ENCODE measurements around the gene STOM. TPM values are rescaled to one million over a fixed set of nuclear protein-coding genes. Genes with fewer than 3 reads are reported as not detected.
A peak's percentile ranks its signal among the peaks of the same experiment; 100 is the strongest.

STOM gene
- total RNA-seq, 4 donors from 2014 or later = 60.0 to 89.5 (median 76.3) TPM

DNA sequence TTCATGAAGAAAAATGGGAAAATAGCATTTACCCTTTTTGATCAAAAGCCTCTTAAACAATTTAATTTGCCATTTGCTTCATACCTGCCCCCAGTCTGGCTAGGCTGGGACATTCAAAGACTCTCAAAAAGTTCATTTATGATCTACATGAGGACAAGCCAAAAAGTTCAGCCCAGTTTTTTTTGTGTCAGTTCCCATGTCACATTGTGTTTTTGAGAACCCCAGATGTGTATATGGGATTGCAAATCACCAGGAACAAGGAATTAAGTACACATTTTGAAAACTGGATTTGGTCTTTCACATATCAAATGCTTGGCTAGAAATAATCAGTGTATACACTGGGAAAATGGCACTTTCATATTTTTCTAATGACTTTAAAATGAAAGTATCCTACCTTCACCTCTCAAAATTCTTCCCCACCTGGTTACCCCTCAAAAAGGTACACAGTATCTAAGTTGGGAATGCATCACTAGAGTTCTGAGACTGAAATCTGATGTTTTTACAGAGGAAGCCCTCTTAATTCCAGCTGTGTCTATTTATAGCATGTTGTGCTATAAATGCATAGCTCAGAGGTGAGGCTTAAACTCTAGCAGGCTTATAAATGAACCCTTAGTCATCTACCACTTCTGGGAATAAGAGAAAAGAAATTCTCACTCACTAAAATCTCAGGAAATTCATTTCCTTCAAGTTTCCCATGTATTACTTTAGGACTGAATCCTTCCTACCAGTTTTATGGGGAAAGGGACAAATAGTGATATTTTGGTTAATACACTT lies 9.3 kb downstream of the STOM start:
- intact Hi-C loops (cut with DNase I; ENCODE audit: low total_unique reads) (loop anchor here (5.0 to 10.0 kb wide), 2 partner anchors 244 to 382 kb away; no protein-coding TSS in a partner anchor), in situ Hi-C loops (cut with MboI; ENCODE audit: low sequenced_read_pairs in 4 of 4) (loop anchor here in 1 of 4 donors (10.0 kb wide), 1 partner anchor 76 kb away; no protein-coding TSS in a partner anchor)
- DNase-seq = no peak
- peaks cover 77 to 91% of the 10 kb centered on the region in 2 donors for H3K4me1 ChIP-seq
- no peaks in the 10 kb centered on the region for H3K9me3 ChIP-seq
- H3K4me3 ChIP-seq = peak overlapping the region in 1 of 4 donors; percentile 10
- peaks cover 0 to 14% of the 10 kb centered on the region in 2 donors for H3K36me3 ChIP-seq
- H3K27me3 ChIP-seq = no peaks in the 10 kb centered on the region
- H3K27ac ChIP-seq = peak overlapping the region; percentile 94 to 99 (median 96)
- peak in 1 of 2 donors; percentile 11 for TF ChIP-seq POLR2A (IDR thresholded peaks at IDR 0.05)
- TF ChIP-seq, protein P1, sequence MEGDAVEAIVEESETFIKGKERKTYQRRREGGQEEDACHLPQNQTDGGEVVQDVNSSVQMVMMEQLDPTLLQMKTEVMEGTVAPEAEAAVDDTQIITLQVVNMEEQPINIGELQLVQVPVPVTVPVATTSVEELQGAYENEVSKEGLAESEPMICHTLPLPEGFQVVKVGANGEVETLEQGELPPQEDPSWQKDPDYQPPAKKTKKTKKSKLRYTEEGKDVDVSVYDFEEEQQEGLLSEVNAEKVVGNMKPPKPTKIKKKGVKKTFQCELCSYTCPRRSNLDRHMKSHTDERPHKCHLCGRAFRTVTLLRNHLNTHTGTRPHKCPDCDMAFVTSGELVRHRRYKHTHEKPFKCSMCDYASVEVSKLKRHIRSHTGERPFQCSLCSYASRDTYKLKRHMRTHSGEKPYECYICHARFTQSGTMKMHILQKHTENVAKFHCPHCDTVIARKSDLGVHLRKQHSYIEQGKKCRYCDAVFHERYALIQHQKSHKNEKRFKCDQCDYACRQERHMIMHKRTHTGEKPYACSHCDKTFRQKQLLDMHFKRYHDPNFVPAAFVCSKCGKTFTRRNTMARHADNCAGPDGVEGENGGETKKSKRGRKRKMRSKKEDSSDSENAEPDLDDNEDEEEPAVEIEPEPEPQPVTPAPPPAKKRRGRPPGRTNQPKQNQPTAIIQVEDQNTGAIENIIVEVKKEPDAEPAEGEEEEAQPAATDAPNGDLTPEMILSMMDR (IDR thresholded peaks at IDR 0.05 in 4 of 5, conservative IDR thresholded peaks at IDR 0.05 in 1 of 5) = no peak
- ATAC-seq = peak; percentile 69 to 85

DNA sequence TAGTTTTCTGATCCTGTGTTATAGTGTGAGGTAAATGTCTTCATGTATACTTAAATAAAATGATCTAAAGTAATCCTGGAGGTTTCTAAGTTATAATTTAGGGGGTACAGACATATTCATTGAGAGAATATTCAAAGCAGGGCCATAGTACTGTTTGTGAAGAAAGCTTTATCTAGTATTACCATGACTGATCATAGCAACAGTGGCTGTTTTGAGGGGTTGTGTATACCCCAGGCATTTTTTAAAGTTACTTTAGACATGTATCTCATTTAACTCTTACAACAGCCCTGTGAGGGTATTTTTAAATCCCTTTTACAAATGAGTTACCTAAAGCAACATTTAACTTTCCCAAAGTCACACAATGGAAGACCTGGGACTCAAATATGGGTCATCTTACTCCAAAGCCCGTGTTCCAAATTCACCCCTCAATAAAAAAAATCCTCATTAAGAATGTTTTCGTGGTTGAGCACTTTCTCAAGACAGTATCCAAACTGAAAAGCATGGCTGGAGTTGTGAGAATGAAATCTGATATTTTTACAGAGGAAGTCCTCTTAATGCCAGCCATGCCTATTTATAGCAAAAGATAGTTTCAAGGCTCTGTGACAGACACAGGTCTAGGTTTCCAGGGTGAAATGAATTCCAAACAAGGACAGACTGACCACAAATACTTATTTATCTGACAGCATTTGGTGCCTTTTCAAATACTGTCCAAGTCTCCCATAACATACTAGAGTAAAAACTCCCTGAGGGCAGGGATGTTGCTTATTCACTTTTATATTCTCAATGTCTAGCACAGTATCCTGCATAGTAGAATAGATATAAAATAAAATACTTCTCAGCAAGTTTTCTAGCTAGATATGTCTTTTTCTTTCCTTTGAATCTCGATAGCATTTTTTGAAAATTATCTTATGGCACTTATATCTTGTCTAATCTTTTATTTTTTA lies 10.4 kb downstream of the STOM start:
- DNase-seq (no peak), ATAC-seq (peak; percentile 79 to 87)
- peak overlapping the region in 1 of 4 donors; percentile 8 for H3K4me3 ChIP-seq
- H3K4me1 ChIP-seq = peaks cover 68 to 80% of the 10 kb centered on the region in 2 donors
- TF ChIP-seq POLR2A (IDR thresholded peaks at IDR 0.05) = no peak
- TF ChIP-seq, protein P1 (IDR thresholded peaks at IDR 0.05 in 4 of 5, conservative IDR thresholded peaks at IDR 0.05 in 1 of 5) = no peak
- H3K27ac ChIP-seq = peak overlapping the region; percentile 94 to 99 (median 96)
- in situ Hi-C loops (cut with MboI; ENCODE audit: low sequenced_read_pairs in 4 of 4) = loop anchor here in 1 of 4 donors (10.0 kb wide), 1 partner anchor 75 kb away; no protein-coding TSS in a partner anchor
- peaks cover 0 to 18% of the 10 kb centered on the region in 2 donors for H3K36me3 ChIP-seq
- intact Hi-C loops (cut with DNase I; ENCODE audit: low total_unique reads) = loop anchor here (5.0 to 10.0 kb wide), 2 partner anchors 245 to 383 kb away; no protein-coding TSS in a partner anchor
- no peaks in the 10 kb centered on the region for H3K9me3 ChIP-seq
- H3K27me3 ChIP-seq = no peaks in the 10 kb centered on the region

GRCh38 chr9:121358751-121359150 lies 11.3 kb downstream of the STOM start:
- intact Hi-C loops (cut with DNase I; ENCODE audit: low total_unique reads) = no loop called here
- Histone ChIP-seq H3K36me3 (peaks cover 0 to 27% of the 10 kb centered on the region in 2 donors), H3K4me3 (peak overlapping the region in 2 of 4 donors; percentile 8 to 12), H3K4me1 (peaks cover 68 to 71% of the 10 kb centered on the region in 2 donors), H3K9me3 (no peaks in the 10 kb centered on the region), H3K27ac (peak overlapping the region; percentile 94 to 99 (median 96)), H3K27me3 (no peaks in the 10 kb centered on the region)
- no peak for TF ChIP-seq POLR2A (IDR thresholded peaks at IDR 0.05)
- TF ChIP-seq, protein P1 (IDR thresholded peaks at IDR 0.05 in 4 of 5, conservative IDR thresholded peaks at IDR 0.05 in 1 of 5) = no peak
- ATAC-seq (no peak), DNase-seq (no peak)
- in situ Hi-C loops (cut with MboI; ENCODE audit: low sequenced_read_pairs in 4 of 4) = no loop called here

DNA sequence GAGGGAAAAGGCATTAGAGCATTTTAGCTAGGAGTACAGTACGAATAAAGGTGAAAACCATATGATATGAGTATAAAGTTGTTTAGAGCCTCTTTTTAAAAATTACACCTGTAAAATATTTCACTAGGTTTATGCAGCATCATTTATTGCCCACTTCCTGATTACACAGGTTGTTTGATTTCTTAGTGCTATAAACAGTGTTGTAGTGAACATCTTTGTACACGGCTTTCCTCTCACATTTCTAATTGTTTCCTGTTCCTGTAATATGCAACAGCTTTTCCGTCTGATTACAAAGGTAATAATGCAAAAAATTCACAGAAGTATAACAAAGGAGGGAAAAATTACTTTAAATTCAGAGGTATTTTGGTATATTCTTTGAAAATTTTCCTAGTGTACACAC lies 13.0 kb downstream of the STOM start:
- H3K4me3 ChIP-seq = no peak overlapping the region
- DNase-seq (no peak), ATAC-seq (no peak)
- H3K4me1 ChIP-seq = peaks cover 66 to 67% of the 10 kb centered on the region in 2 donors
- intact Hi-C loops (cut with DNase I; ENCODE audit: low total_unique reads) = no loop called here
- H3K27ac ChIP-seq = peak overlapping the region; percentile 27 to 97 (median 84)
- in situ Hi-C loops (cut with MboI; ENCODE audit: low sequenced_read_pairs in 4 of 4) = no loop called here
- H3K27me3 ChIP-seq = no peaks in the 10 kb centered on the region
- no peak for TF ChIP-seq POLR2A (IDR thresholded peaks at IDR 0.05)
- H3K9me3 ChIP-seq = no peaks in the 10 kb centered on the region
- peaks cover 0 to 44% of the 10 kb centered on the region in 2 donors for H3K36me3 ChIP-seq
